NCI-H1417 (cell line): ENCODE measurements around the gene CHST1.
A peak's percentile ranks its signal among the peaks of the same experiment; 100 is the strongest.

ENCODE experiments used
- DNase-seq, 3 experiments: peaks; one replicate each; lab custom pipeline; 2025; lab: John Stamatoyannopoulos, UW

CHST1 gene

DNA sequence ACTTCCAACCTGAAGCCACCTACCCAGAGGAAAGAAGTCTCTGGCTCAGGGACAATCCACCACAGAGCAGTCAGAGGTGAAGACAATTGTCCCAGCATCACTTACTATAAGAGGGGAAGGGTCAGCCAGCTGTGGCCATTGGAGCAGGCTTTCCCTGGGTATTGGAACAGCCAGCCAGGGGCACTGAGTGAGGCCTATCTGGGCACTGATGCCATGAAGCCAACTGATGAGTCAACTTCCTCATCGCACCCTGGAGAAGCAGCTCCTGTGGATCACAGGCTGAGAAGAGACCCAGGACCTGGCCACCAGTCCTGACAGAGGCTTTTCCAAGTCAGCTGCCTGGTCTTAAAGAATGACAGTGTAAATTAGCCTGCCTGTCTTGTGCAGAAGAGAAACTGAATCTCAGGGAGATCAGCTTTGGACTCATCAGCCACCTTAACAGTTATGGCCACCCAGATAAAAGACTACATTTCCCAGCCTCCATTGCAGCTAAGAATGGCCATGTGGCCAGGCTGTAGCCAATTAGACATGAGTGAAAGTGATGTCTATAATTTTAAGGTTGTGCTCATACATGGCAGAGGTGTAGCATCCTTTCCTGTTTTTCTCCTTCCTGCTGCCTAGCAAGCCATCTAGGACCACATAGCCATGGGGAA lies 19.0 kb downstream of the CHST1 start:
- peak in 1 of 3 experiments; percentile 8 for DNase-seq

DNA sequence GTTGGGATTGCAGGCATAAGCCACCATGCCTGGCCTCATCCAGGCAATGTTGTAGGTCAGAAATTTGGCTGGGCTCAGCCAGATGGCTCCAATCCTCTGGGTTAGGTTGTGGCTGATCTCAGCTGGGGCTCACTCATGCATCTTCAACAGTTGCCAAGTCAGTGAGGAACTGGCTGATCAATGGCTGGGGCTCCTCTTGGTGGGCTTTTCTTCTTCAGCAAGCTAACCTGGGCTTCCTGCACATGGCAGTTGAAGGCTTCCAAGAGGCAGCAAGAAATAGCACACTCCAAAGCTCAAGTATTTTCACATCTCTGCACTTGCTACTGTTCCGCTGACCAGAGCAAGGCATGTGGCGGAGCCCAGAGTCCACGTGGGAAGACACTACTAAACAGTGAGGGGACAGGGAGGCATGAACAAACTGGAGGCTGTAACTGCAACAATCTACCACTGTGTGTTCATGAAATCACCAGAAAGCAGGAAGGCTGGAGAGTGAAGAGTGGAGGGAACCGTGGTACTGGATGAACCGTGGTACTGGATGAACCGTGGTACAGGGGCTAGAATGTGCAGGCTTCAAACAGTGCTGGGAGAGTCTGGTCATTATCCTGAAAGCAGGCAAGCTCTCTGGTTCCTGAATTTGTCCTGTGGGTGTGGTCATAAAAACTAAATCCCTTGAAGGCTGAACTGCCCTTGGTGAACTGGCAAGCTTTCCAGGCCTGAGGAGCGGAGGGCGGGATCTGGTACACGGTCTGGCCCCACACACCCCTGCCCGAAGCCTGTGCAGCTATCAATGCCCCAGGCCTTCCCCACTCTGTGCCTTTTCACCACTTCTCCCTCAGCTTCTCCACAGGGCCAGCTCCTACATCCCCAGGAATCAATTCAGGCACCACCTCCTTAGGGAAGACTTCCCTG lies 20.2 kb downstream of the CHST1 start:
- no peak for DNase-seq

DNA sequence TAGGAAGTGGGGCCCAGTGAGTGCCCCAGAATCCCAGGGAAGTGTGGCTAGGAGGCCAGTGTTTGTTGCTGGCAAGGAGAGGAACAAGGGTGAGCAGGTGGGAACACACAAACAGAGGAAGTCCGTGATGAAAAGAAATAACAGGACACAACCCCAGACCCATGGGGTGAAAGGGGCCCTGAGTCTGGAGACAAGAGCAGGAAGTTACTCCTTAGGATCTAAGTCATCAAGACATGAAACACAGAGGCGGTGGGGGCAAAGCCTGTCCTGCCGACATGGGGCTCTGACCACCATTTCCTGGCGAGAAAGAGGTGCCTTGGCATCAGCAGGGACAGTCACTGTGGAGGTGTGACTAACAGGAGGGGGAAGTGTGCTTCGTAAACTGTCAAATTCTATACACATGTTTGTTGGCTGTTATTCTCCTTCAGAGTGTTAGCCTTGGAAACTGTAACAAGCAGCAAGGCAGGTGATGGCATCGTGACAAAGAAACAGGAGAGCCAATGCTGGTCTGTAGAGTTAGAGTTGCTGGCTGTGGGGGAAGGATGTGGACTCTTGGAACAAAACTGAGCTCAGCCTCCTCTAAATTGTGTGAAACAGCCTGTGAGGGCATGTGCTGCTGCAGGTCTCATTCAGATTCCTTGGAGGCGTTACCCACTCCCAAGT lies 21.7 kb downstream of the CHST1 start:
- no peak for DNase-seq

DNA sequence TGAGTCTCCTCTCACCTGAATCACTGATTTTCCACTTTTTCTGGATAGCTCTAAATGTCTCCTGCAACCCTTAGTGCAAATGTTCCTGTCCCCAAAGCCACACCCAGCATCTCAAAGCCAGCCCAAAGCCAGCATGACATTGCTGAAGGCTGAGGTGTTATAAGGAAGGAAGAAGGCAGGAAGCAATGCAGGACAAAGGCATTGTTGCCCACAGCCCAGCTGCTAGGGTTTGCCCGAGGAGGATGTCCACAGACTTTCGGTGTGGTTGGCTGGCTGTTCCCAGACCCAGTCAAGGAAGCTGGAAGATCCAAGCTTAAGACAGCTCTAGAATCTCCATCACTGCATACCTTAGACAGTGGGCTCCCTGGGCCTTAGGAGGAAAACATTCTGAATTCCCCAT lies 23.5 kb downstream of the CHST1 start:
- DNase-seq, result no peak

DNA sequence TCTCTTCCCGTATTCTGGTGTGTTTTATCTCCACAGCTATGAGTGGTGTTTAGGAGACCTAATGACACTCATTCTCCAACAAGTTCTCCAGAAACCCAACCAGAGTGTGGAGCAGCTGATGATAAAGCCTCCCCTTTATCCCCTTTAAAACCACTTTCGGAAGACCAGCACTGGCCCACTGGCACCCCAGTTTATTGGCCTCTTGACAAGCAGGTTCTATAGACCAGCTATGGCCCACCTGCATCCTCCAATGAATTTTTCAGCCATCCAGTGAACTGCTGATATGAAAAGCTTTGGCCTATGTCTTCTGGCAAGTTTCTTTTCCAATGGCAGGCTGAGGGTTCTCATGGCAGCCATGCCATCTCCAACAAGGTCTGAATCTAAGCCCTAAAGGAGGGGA lies 27.4 kb downstream of the CHST1 start:
- DNase-seq, result no peak

DNA sequence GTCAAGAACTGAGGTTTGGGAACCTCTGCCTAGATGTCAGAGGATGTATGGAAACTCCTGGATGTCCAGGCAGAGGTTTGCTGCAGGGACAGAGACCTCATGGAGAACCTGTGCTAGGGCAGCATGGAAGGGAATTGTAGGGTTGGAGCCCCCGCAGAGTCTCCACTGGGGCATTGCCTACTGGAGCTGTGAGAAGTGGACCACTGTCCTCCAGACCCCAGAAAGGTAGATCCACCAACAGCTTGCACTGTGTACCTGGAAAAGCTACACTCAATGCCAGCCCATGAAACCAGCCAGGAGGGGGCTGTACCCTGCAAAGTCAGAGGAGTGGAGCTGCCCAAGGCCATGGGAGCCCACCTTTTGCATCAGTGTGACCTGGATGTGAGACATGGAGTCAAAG lies 29.5 kb downstream of the CHST1 start:
- no peak for DNase-seq

DNA sequence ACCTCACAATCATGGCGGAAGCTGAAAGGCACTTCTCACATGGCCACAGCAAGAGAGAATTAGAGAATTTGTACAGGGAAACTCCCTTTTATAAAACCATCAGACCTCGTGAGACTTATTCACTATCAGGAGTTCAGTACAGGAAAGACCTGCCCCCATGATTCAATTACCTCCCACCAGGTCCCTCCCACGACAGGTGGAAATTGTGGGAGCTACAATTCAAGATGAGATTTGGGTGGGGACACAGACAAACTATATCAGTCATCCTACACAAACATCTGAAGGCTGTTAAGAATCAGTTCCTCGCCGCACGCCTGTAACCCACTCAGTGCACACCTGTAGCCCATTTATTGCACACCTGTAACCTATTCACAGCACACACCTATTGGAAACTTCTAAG lies 39.8 kb downstream of the CHST1 start:
- no peak for DNase-seq

DNA sequence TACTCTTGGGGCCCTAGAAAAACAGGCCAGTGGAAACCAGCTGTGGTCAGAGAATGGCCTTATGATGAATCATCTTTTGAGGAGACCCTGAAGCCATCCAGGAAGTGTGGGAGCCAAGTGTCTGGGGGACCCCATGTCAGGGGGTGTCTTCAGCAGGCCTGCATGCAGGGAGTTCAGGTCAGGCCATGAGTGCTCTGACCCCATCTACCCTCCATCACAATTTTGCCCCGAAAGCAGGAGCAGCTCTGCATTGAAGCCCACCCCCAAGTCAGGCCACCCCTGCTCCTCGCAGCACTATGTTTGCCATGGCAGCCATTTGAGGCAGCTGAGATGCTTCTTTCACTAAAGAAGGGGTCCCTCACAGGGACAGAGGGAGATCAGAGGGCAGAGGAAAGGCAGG lies 41.3 kb downstream of the CHST1 start:
- no peak for DNase-seq

DNA sequence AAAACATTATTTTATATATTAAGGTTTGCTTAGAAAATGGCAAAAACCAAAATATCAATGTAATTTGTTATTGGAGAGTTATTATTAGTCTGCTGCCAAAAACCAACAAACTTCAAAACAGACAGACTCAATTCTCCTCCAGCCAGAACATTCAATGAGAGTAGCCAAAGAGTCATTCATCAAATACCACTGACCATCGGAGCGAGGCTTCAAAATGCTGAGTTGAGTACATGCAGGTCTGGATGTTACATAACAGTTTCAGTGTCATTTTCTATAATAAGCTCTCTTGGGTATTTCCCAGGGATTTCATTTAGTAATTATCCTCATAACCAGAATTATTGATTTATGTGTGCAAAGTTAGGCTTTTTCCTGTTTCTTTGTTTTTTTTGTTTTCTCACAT lies 42.6 kb downstream of the CHST1 start:
- no peak for DNase-seq

DNA sequence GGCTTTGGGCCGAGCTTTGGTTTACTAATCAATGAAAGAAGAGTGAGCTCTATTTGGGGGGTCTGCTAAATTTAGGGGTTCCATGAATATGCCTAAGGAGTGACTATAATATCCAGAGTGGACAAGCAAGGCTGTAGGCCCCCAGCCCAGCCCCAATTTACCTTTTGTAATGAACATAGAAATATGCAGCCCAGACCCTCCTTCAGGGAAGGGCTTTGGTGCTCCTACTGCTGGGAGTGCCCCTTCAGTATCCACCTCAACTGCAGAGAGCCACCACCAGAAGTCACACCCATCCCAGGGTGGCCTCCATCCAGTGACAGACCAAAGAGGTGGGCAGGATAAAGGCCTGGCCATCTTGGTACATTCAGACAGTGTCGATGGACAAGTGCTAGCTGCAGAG lies 43.1 kb downstream of the CHST1 start:
- no peak for DNase-seq

DNA sequence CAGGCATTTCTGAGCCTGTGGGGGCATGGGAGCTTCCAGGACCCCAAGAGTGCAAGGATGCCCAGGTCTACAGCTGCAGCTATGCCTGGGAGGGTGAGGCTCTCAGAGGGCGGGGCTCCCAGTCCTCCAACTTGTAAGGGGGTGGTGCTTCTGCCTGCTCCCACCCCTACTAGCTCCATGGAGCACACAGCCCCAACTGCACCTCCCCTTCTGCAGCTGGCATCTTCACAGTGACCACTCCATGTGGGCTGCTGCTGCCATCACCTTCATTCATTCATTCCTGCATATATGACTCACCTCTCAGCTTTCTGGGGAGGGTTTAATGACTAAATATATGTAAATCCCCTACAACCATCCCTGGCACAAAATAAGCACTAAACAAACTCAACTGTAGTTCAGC lies 43.8 kb downstream of the CHST1 start:
- DNase-seq, result no peak

DNA sequence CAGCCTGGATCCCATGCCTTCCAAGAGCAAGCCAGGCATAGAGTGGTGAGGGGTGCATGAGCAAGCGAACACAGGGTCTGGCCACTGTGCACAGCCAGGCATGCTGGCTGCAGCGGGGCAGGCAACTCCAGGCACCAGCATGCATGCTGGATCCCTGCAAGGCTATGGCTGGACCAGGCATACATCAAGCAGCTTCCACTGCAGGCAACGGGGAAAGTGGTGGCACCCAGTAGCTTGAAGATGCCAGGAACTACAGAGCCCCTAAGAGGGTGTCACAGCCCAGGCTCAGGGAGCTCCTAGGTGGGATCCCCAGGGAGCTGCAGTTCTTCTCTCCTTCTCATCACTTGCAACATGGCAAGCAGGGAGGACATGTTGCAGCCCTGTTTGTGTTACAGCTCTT lies 45.2 kb downstream of the CHST1 start:
- DNase-seq, result no peak

DNA sequence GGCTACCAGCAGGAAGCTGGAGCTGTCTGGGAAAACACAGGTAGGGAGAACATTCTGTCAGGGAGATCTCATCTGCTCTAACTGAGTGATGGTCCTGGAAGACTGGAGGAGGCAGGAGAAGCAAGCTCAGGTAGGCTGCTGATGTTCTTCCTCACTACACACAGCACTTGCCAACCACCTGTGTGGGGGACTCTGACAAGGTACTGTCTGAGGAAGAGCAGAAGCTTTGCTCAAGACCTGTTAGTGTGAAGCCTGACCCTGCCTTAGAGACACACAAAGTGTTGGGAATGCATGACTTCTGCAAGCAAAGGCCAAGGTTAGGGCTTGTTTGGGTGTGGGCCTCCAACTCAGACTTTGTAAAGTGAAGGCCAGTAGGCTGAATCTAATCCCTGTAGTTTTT lies 46.5 kb downstream of the CHST1 start:
- no peak for DNase-seq

DNA sequence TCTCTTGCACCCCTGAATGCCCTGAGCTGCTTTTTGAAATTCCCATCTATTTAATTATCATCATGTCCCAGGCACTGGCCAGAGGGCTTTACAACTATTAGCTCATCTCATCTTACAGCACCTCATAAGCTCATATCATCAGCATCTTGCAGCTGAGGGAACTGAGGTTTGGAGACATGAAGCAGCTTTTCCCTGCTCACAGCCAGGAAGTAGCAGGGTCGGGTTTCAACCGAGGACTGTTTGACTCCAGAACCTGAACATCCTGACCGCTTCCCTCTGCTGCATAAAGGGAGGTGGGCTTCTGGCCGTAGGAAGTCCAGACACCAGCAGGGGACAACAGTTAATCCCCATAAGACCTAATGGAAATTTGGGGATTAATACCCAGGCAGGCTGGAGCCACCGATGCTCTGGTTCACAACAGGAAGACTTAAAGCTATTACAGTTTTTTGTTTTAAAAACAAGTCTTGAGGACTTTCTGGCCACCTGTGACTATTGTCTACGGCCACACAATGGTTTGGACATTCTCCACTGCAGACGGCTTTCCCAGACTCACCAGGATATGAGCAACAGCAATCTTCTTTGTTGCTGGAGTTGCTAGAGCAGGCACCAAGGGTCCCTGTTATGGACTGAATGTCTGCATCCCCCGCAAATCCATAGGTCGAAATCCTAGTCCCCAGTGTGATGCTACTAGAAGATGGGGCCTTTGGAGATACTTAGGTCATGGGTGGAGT lies 47.4 kb downstream of the CHST1 start:
- no peak for DNase-seq

DNA sequence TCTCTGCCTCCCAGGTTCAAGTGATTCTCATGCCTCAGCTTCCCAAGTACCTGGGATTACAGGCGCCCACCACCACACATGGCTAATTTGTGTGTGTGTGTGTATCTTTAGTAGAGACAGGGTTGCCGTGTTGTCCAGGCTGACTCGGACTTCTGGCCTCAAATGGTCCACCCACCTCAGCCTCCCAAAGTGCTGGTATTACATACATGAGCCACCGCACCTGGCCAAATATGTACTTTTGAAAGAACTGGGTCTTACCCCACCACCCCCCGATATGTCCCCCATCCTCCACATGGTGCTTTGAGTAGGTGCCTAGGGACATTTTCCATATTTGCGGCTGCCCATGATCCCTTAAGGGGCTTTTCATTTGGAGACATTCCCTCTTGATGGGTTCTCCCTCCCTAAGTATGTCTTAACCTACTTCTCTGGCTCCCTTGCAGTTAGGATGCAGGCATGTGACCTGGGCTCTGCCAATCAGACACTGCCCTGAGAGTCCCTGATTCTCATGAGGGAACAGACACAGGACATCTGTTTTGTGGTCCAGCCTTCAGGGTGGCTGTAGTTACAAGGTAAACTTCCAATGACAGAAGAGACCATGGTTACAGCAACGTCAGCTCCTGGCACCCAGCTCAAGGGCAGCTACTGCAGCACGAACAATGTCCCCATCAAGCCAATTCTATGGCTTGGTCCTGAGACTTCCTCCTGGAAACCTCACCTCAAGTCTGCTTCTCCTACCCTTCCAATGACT lies 48.4 kb downstream of the CHST1 start:
- no peak for DNase-seq

DNA sequence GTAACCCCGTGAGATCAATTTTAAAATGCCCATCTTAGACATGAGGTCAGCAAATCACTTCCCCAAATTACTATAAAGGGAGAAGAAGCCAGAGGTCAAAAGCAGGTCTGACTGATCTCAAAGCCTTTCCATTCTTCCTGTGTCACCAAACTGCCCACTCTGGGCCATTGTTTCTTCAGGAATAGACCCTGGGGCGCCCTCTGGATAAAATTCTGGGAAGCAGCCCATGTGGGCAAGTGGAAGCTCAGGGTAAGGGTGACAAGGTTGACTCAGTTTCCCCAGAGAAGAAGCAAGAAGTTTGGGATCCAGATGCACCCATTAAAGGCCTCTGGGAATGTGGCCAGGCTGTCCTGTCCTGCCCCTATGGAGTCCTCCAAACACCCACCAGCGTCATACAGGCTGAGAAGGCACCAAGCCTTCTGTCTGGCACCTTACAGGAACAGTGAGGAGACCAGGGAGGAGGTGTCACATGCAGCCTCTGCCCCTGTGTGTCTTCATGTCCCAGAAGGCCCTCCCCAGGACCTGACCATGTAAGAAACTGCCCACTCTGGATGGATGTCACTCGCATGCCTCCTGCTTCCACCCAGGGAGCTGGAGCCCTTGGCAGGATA lies 50.1 kb downstream of the CHST1 start:
- DNase-seq, result no peak

DNA sequence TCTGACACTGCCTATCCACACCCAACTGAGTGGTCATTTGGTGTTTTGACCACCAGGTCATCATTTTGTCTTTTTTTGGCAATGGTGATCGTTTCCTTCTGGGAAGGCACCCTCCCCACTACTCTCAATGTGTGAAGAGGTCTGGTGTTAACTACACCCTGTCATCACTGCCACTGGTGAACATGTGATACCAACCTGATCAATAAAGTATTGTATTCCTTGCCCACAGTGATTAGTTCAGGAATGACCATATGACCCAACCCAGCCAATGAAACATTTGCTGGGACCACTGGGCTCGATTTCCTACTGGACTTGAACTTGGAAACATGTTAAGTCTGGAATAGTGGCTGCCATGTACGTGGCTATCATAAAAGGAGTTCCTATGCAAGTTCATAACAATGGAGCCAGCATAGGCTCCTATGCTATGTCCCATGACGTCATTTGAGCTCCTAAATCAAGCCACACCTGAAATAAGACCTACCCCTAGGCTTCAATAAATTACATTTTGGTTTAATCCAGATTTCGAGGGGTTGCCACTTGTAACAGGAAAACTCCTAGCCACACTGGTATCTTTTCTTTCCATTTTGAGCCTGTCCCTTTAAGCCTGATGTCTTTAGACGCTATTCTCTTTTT lies 51.1 kb downstream of the CHST1 start:
- no peak for DNase-seq

DNA sequence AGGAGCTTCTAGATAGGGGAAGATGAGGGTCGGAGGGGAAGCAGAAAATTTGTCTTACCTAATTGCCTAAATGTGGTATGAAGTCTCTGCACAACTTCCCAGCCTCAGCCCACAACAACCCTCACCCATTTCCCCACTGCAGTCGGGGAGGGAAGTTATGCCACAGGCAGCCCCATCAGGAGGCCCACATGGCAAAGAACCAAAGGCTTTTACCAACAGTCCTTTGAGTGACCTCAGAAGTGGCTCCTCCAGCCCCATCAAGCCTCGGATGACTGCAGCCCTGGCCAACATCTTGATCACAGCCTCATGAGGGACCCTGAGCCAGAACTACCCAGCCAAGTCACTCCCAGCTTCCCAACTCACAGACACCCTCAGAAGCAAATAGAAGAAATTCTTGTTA lies 54.8 kb downstream of the CHST1 start:
- no peak for DNase-seq

DNA sequence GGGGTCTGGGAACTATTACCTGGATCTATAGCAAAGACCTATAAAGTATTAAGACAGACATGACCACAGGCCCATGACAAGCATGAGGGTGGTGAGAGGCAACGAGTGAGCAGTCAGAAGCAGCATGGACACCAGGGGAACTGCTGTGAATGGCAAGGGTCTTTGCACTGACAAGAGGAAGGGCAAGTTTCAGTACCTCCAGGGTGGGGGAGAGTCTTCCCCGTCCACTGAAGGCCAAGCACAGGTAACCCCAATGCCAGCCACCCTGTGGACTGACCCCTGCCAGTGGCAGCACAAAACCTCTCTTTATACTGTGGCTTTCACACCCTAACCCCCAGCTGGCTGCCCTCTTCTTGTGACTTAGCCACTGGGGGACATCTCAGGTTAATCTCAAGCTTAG lies 55.5 kb downstream of the CHST1 start:
- no peak for DNase-seq

DNA sequence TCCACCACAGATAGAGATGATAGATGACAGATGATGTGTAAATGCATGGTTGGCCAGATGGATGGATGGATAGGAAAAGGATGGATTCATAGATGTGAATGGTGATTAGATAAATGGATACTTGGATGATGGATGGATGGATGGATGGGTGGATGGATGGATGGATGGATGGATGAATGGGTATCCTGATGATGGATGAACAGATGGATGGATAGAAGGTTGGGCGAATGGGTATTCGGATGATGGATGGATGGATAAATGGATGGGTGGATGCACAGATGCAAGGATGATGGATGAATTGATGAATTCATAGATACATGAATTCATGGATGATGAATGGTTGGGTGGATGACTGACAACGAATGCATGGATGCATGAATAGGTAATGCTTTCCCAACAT lies 56.1 kb downstream of the CHST1 start:
- no peak for DNase-seq

DNA sequence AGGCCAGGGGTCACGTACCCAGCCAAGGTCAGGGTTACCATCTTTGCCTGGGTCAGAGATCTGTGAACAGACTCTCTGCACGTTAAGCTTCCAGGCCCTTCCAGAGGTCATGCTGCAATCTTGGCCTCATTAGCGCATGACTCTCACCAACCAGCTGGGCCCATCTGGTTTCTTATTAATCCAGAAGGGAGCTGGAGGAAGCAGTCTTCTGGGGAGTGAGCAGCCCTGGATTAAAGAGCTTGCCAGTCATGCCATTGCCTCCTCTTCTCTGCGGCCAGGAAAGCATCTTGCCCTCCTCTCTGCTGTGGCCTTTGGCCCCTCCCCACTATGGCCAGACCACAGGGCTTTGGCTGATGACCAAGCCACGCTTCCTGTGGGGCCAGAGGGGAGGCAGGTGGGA lies 57.4 kb downstream of the CHST1 start:
- DNase-seq, result no peak
